H9 (cell line): ENCODE data around the gene OLFM1. TPM values are rescaled to one million over a fixed set of nuclear protein-coding genes. Genes with fewer than 3 reads are reported as not detected.

ENCODE experiments used
- DNase-seq: peaks from one replicate; pipeline ENCODE4 v3.0.0-alpha.2; 2017
- H2AFZ ChIP-seq: one replicate; pipeline ENCODE4 v1.6.1; 2013; ENCODE audit warnings: mild to moderate bottlenecking, low read length, control low read depth, moderate library complexity
- H2AK5ac ChIP-seq: 2 replicates; pipeline ENCODE4 v1.6.1; 2013; ENCODE audit warnings: low read length, control low read depth, mixed read lengths; ENCODE audit not compliant: insufficient read length
- H2BK120ac ChIP-seq: one replicate; pipeline ENCODE4 v1.6.1; 2013; ENCODE audit warnings: low read depth, mild to moderate bottlenecking, low read length, control low read depth, inconsistent platforms; ENCODE audit not compliant: poor library complexity, severe bottlenecking
- H2BK12ac ChIP-seq: 2 replicates; pipeline ENCODE4 v1.6.1; 2013; ENCODE audit warnings: low read length, control low read depth, mixed read lengths, low read depth; ENCODE audit not compliant: insufficient read length
- H2BK15ac ChIP-seq: 2 replicates; pipeline ENCODE4 v1.6.1; 2013; ENCODE audit warnings: low read depth, low read length, control low read depth
- H2BK20ac ChIP-seq: one replicate; pipeline ENCODE4 v1.6.1; 2013; ENCODE audit warnings: low read depth, mild to moderate bottlenecking, low read length, control low read depth, inconsistent platforms; ENCODE audit not compliant: poor library complexity, severe bottlenecking
- H2BK5ac ChIP-seq: 2 replicates; pipeline ENCODE4 v1.6.1; 2013; ENCODE audit warnings: low read length, control low read depth, mixed read lengths; ENCODE audit not compliant: insufficient read length
- H3K14ac ChIP-seq: 2 replicates; pipeline ENCODE4 v1.6.1; 2013; ENCODE audit warnings: low read length, control low read depth; ENCODE audit not compliant: insufficient read depth
- H3K18ac ChIP-seq: 2 replicates; pipeline ENCODE4 v1.6.1; 2013; ENCODE audit warnings: low read depth, mild to moderate bottlenecking, mixed read lengths, low read length, control low read depth; ENCODE audit not compliant: insufficient read length
- H3K23ac ChIP-seq: 2 replicates; pipeline ENCODE4 v1.6.1; 2013; ENCODE audit warnings: low read length, control low read depth, mixed read lengths, low read depth; ENCODE audit not compliant: insufficient read length
- H3K23me2 ChIP-seq: 2 replicates; pipeline ENCODE4 v1.6.1; 2013; ENCODE audit warnings: low read depth, mild to moderate bottlenecking, mixed read lengths, low read length, control low read depth; ENCODE audit not compliant: insufficient read length, poor library complexity, severe bottlenecking
- H3K27ac ChIP-seq: 2 replicates; pipeline ENCODE4 v1.5.1; 2013; ENCODE audit warnings: low read length, control low read depth, mixed read lengths, low read depth; ENCODE audit not compliant: insufficient read length
- H3K27me3 ChIP-seq: 2 replicates; pipeline ENCODE4 v1.6.1; 2013; ENCODE audit warnings: low read length, control low read depth, inconsistent platforms; ENCODE audit not compliant: insufficient read depth
- H3K4ac ChIP-seq: 2 replicates; pipeline ENCODE4 v1.6.1; 2013; ENCODE audit warnings: low read depth, mild to moderate bottlenecking, control low read depth, inconsistent platforms, low read length, moderate library complexity
- H3K4me1 ChIP-seq: 2 replicates; pipeline ENCODE4 v1.6.1; 2013; ENCODE audit warnings: low read length, control low read depth, inconsistent platforms; ENCODE audit not compliant: insufficient read depth
- H3K4me2 ChIP-seq: 2 replicates; pipeline ENCODE4 v1.6.1; 2013; ENCODE audit warnings: low read length, control low read depth, mixed read lengths; ENCODE audit not compliant: insufficient read length, insufficient read depth
- H3K56ac ChIP-seq: 2 replicates; pipeline ENCODE4 v1.6.1; 2013; ENCODE audit warnings: low read depth, mild to moderate bottlenecking, mixed read lengths, low read length, control low read depth; ENCODE audit not compliant: insufficient read length
- H3K79me1 ChIP-seq: 2 replicates; pipeline ENCODE4 v1.6.1; 2013; ENCODE audit warnings: low read depth, mild to moderate bottlenecking, moderate library complexity, low read length, control low read depth, inconsistent platforms; ENCODE audit not compliant: insufficient read depth, poor library complexity, severe bottlenecking
- H3K79me2 ChIP-seq: 2 replicates; pipeline ENCODE4 v1.6.1; 2013; ENCODE audit warnings: low read length, control low read depth, inconsistent platforms; ENCODE audit not compliant: insufficient read depth
- H3K9ac ChIP-seq: 2 replicates; pipeline ENCODE4 v1.6.1; 2013; ENCODE audit warnings: low read length, control low read depth, mixed read lengths; ENCODE audit not compliant: insufficient read length; ENCODE audit errors: extremely low read depth
- H3K9me3 ChIP-seq: one replicate; pipeline ENCODE4 v1.6.1; 2013; ENCODE audit warnings: low read depth, low read length, inconsistent platforms; ENCODE audit not compliant: control insufficient read depth
- H3T11ph ChIP-seq: one replicate; pipeline ENCODE4 v1.6.1; 2013; ENCODE audit warnings: mild to moderate bottlenecking, low read length, control low read depth, inconsistent platforms
- H4K20me1 ChIP-seq: one replicate; pipeline ENCODE4 v1.6.1; 2013; ENCODE audit not compliant: control insufficient read depth, insufficient read length, insufficient read depth
- H4K5ac ChIP-seq: 2 replicates; pipeline ENCODE4 v1.6.1; 2013; ENCODE audit warnings: low read depth, mild to moderate bottlenecking, mixed read lengths, low read length, control low read depth; ENCODE audit not compliant: insufficient read length
- H4K8ac ChIP-seq: replicated peaks from 2 replicates; pipeline ENCODE4 v1.6.1; 2013; ENCODE audit warnings: low read length, control low read depth, mixed read lengths, low read depth; ENCODE audit not compliant: insufficient read length
- H4K91ac ChIP-seq: 2 replicates; pipeline ENCODE4 v1.6.1; 2013; ENCODE audit warnings: low read depth, mild to moderate bottlenecking, moderate library complexity, mixed read lengths, low read length, control low read depth; ENCODE audit not compliant: insufficient read length
- H3K27ac Mint-ChIP-seq, 3 experiments: 2 replicates in 2 of 3; 3 replicates in 1 of 3; pipeline ENCODE4 v1.8.0; 2020 to 2021; ENCODE audit warnings: mixed read lengths in 3 of 3, mild to moderate bottlenecking in 1 of 3, moderate library complexity in 1 of 3
- H3K27me3 Mint-ChIP-seq: 2 replicates; pipeline ENCODE4 v1.8.0; 2021; ENCODE audit warnings: low read depth, mild to moderate bottlenecking, moderate library complexity, mixed read lengths
- H3K36me3 Mint-ChIP-seq, 3 experiments: 2 replicates in 2 of 3; 3 replicates in 1 of 3; pipeline ENCODE4 v1.8.0; 2020 to 2021; ENCODE audit warnings: low read depth in 3 of 3, mixed read lengths in 3 of 3; ENCODE audit not compliant: insufficient read depth in 1 of 3
- H3K4me1 Mint-ChIP-seq, 2 experiments: 2 replicates each; pipeline ENCODE4 v1.8.0; 2020; ENCODE audit warnings: mixed read lengths in 2 of 2
- H3K4me3 Mint-ChIP-seq, 2 experiments: 2 replicates in 1 of 2; 3 replicates in 1 of 2; pipeline ENCODE4 v1.8.0; 2020 to 2021; ENCODE audit warnings: mild to moderate bottlenecking in 2 of 2, mixed read lengths in 2 of 2, moderate library complexity in 1 of 2
- H3K9me3 Mint-ChIP-seq, 2 experiments: 2 replicates in 1 of 2; 3 replicates in 1 of 2; pipeline ENCODE4 v1.8.0; 2020; ENCODE audit warnings: mild to moderate bottlenecking in 2 of 2, mixed read lengths in 2 of 2, moderate library complexity in 1 of 2
- WGBS: extraction: QIAGEN DNeasy Blood & Tissue Kit; methylation state at CpG from one replicate; pipeline ENCODE4 v1.1.7; 2013; ENCODE audit warnings: missing lambda C conversion rate, low lambda C conversion rate, mixed read lengths; ENCODE audit not compliant: insufficient read length; ENCODE audit errors: extremely low coverage; 5-methylcytosine and 5-hydroxymethylcytosine counted together
- total RNA-seq: library from RNA; stranded (reverse); gene quantifications from 2 replicates; pipeline ENCODE4 v1.2.1, GENCODE V29; 2021
- TF ChIP-seq, protein P1 (sequence below): fragments of 200-600 bp; sonication (generic); conservative IDR thresholded peaks from 3 replicates; pipeline ENCODE4 v1.8.0; 2021; ENCODE audit warnings: antibody characterized with exemption, mild to moderate bottlenecking

OLFM1 gene
- total RNA-seq, 1 experiment from 2014 or later, result 34.1 TPM

DNA sequence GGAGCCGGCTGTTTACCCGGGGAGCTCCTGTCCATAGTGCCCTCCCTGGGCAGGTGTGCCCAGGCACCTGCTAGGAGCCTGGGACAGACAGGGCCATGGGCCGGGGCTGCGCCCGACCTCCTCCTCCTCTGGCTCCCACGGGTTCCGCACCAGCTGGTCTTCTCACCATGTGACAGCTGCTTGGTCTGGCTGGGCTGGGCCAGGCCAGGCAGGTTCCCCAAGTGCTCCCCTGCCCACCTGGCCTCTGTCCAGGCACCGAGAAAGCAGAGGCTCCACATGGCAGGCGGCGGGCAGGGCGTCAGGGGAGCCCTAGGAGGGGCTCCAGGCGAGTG lies 60.0 kb downstream of the OLFM1 start:
- Histone ChIP-seq H3K18ac (no peak overlapping the region), H3K4me2 (no peak overlapping the region), H3K27me3 (no peaks in the 10 kb centered on the region), H3K27ac (no peak overlapping the region), H3K79me2 (no peaks in the 10 kb centered on the region), H2BK5ac (no peak overlapping the region), H3K14ac (no peak overlapping the region), H3K4ac (no peak overlapping the region), H2AFZ (no peak overlapping the region), H2BK120ac (no peak overlapping the region), H2AK5ac (no peak overlapping the region), H4K20me1 (no peaks in the 10 kb centered on the region), H3K23ac (no peak overlapping the region), H3K9me3 (no peaks in the 10 kb centered on the region), H2BK12ac (no peak overlapping the region), H3K4me1 (no peaks in the 10 kb centered on the region), H2BK15ac (no peak overlapping the region), H4K8ac (no peak overlapping the region), H3K9ac (no peak overlapping the region), H3K79me1 (no peaks in the 10 kb centered on the region), H3K56ac (no peak overlapping the region), H4K5ac (no peak overlapping the region), H3K23me2 (no peaks in the 10 kb centered on the region), H4K91ac (no peak overlapping the region), H2BK20ac (no peak overlapping the region), H3T11ph (no peak overlapping the region)
- no CpG with 5 or more reads among the region's 12 CpGs for WGBS
- Mint-ChIP-seq H3K4me1 (peaks cover 15 to 17% of the 10 kb centered on the region in 2 experiments), H3K36me3 (peaks cover 2 to 7% (median 6%) of the 10 kb centered on the region in 3 experiments; a peak in 6 of 7 replicates), H3K27me3 (peaks cover 23% of the 10 kb centered on the region), H3K27ac (no peak overlapping the region), H3K9me3 (peaks cover 13 to 15% of the 10 kb centered on the region in 2 experiments), H3K4me3 (no peak overlapping the region)
- no peak for DNase-seq
- TF ChIP-seq, protein P1, sequence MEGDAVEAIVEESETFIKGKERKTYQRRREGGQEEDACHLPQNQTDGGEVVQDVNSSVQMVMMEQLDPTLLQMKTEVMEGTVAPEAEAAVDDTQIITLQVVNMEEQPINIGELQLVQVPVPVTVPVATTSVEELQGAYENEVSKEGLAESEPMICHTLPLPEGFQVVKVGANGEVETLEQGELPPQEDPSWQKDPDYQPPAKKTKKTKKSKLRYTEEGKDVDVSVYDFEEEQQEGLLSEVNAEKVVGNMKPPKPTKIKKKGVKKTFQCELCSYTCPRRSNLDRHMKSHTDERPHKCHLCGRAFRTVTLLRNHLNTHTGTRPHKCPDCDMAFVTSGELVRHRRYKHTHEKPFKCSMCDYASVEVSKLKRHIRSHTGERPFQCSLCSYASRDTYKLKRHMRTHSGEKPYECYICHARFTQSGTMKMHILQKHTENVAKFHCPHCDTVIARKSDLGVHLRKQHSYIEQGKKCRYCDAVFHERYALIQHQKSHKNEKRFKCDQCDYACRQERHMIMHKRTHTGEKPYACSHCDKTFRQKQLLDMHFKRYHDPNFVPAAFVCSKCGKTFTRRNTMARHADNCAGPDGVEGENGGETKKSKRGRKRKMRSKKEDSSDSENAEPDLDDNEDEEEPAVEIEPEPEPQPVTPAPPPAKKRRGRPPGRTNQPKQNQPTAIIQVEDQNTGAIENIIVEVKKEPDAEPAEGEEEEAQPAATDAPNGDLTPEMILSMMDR, result no peak
